ENCODE data around the gene ATP6V1G1.
A peak's percentile ranks its signal among the peaks of the same experiment; 100 is the strongest.

Gene ATP6V1G1

GRCh38 chr9:114587345-114588202, at the start of gene ATP6V1G1:
ATP6V1G1 (plus strand) TSS chr9:114587769; CDS start chr9:114587839, 70 bp downstream.
- Histone ChIP-seq H3K36me3 (replicated peaks) (peaks cover under 1% of the 10 kb centered on the region), H3K4me3 (ENCODE audit: low read depth, low read length) (peak within 1 kb of the TSS; percentile 99), H3K27me3 (replicated peaks) (no peaks in the 10 kb centered on the region), H3K27ac (peak within 1 kb of the TSS; percentile 92)
- no peak for TF ChIP-seq CTCF (IDR thresholded peaks at IDR 0.05; ENCODE audit: low read depth, low read length, missing control alignments)
- in situ Hi-C loops (cut with HindIII; ENCODE audit: low pct_ligation_motif_present, low sequenced_read_pairs): no loop called here
- peak; percentile 99 for DNase-seq

- H3K4me3 ChIP-seq (ENCODE audit: low read depth, low read length): no peak overlapping the region
- H3K36me3 ChIP-seq (replicated peaks): no peaks in the 10 kb centered on the region
- DNase-seq: no peak
- peaks cover 2% of the 10 kb centered on the region for H3K27me3 ChIP-seq (replicated peaks)
- in situ Hi-C loops (cut with HindIII; ENCODE audit: low pct_ligation_motif_present, low sequenced_read_pairs): no loop called here
- TF ChIP-seq CTCF (IDR thresholded peaks at IDR 0.05; ENCODE audit: low read depth, low read length, missing control alignments): peak; percentile 21
- H3K27ac ChIP-seq: no peak overlapping the region
Observed at GRCh38 chr9:114538241-114538640, 49.3 kb upstream of the ATP6V1G1 start.

GRCh38 chr9:114539701-114540380, 47.7 kb upstream of the ATP6V1G1 start:
- no peak overlapping the region for H3K4me3 ChIP-seq (ENCODE audit: low read depth, low read length)
- no peak for DNase-seq
- H3K36me3 ChIP-seq (replicated peaks): no peaks in the 10 kb centered on the region
- in situ Hi-C loops (cut with HindIII; ENCODE audit: low pct_ligation_motif_present, low sequenced_read_pairs): no loop called here
- no peak for TF ChIP-seq CTCF (IDR thresholded peaks at IDR 0.05; ENCODE audit: low read depth, low read length, missing control alignments)
- no peak overlapping the region for H3K27ac ChIP-seq
- H3K27me3 ChIP-seq (replicated peaks): peaks cover 4% of the 10 kb centered on the region

GRCh38 chr9:114545055-114545454, 42.5 kb upstream of the ATP6V1G1 start:
- Histone ChIP-seq H3K27ac (no peak overlapping the region), H3K4me3 (ENCODE audit: low read depth, low read length) (no peak overlapping the region), H3K27me3 (replicated peaks) (peaks cover 6% of the 10 kb centered on the region), H3K36me3 (replicated peaks) (no peaks in the 10 kb centered on the region)
- no peak for DNase-seq
- in situ Hi-C loops (cut with HindIII; ENCODE audit: low pct_ligation_motif_present, low sequenced_read_pairs): no loop called here
- no peak for TF ChIP-seq CTCF (IDR thresholded peaks at IDR 0.05; ENCODE audit: low read depth, low read length, missing control alignments)

- H3K27me3 ChIP-seq (replicated peaks): peaks cover 6% of the 10 kb centered on the region
- H3K36me3 ChIP-seq (replicated peaks): no peaks in the 10 kb centered on the region
- TF ChIP-seq CTCF (IDR thresholded peaks at IDR 0.05; ENCODE audit: low read depth, low read length, missing control alignments): no peak
- H3K27ac ChIP-seq: no peak overlapping the region
- no peak for DNase-seq
- in situ Hi-C loops (cut with HindIII; ENCODE audit: low pct_ligation_motif_present, low sequenced_read_pairs): no loop called here
- no peak overlapping the region for H3K4me3 ChIP-seq (ENCODE audit: low read depth, low read length)
Observed at GRCh38 chr9:114546851-114547250, 40.7 kb upstream of the ATP6V1G1 start.

All from brain microvascular endothelial cell (primary cell).